Globus pallidus (tissue), 1 donor: Measurements from ENCODE around the gene ROBO4.

Experiments
- DNase-seq: peaks from one replicate; pipeline ENCODE4 v3.0.0-alpha.2; 2015; ENCODE audit warnings: low spot score

Gene ROBO4

GRCh38 chr11:124897674-124898262, at the start of gene ROBO4:
TSS of gene ROBO4 (minus strand) at chr11:124897865. CDS start at chr11:124897795, 70 bp downstream.
- no peak for DNase-seq

- peak; percentile 96 for DNase-seq
Measured at GRCh38 chr11:124946735-124947141, 49.1 kb upstream of the ROBO4 start.

GRCh38 chr11:124945826-124946225, 48.2 kb upstream of the ROBO4 start:
- no peak for DNase-seq

- no peak for DNase-seq
Measured at GRCh38 chr11:124944565-124944964, 46.9 kb upstream of the ROBO4 start.

GRCh38 chr11:124943741-124944140, 46.1 kb upstream of the ROBO4 start:
- DNase-seq = no peak

- DNase-seq = peak; percentile 95
Measured at GRCh38 chr11:124943254-124943616, 45.6 kb upstream of the ROBO4 start.

GRCh38 chr11:124942466-124943253, 45.0 kb upstream of the ROBO4 start:
- DNase-seq = peak; percentile 95

- DNase-seq = no peak
Measured at GRCh38 chr11:124941703-124942102, 44.0 kb upstream of the ROBO4 start.

- DNase-seq = no peak
Measured at GRCh38 chr11:124938970-124939369, 41.3 kb upstream of the ROBO4 start.

- DNase-seq = no peak
Measured at GRCh38 chr11:124938206-124938765, 40.6 kb upstream of the ROBO4 start.

GRCh38 chr11:124937336-124937935, 39.8 kb upstream of the ROBO4 start:
- no peak for DNase-seq

GRCh38 chr11:124935548-124936514, 38.2 kb upstream of the ROBO4 start, which contains the start of gene HEPACAM:
TSS of gene HEPACAM (minus strand) at chr11:124936047. CDS start at chr11:124936006, 41 bp downstream.
- DNase-seq = peak; percentile 97

- no peak for DNase-seq
Measured at GRCh38 chr11:124934862-124935547, 37.3 kb upstream of the ROBO4 start.

GRCh38 chr11:124930799-124931198, 33.1 kb upstream of the ROBO4 start:
- DNase-seq = no peak

- no peak for DNase-seq
Measured at GRCh38 chr11:124928942-124929665, 31.4 kb upstream of the ROBO4 start.

- no peak for DNase-seq
Measured at GRCh38 chr11:124923296-124923695, 25.6 kb upstream of the ROBO4 start.

GRCh38 chr11:124922831-124923230, 25.2 kb upstream of the ROBO4 start:
- DNase-seq = no peak

GRCh38 chr11:124920870-124921609, 23.4 kb upstream of the ROBO4 start:
- DNase-seq = no peak

- DNase-seq = no peak
Measured at GRCh38 chr11:124920356-124920755, 22.7 kb upstream of the ROBO4 start.

GRCh38 chr11:124919898-124920297, 22.2 kb upstream of the ROBO4 start:
- no peak for DNase-seq
